Measurements from ENCODE around the gene RAB27A. TPM values are rescaled to one million over a fixed set of nuclear protein-coding genes. Genes with fewer than 3 reads are reported as not detected.
A peak's percentile ranks its signal among the peaks of the same experiment; 100 is the strongest.

Gene RAB27A
- total and polyA plus RNA-seq, 10 of the 15 experiments (the other 5 are each of a cell fraction or from before 2014, with no cell fraction given) = 13.3 to 139 (median 35.2) TPM

GRCh38 chr15:55256281-55257011 lies 33.2 kb downstream of the RAB27A start (continued):
- TF ChIP-seq PKNOX1 (IDR thresholded peaks at IDR 0.05) = no peak
- TF ChIP-seq JUNB (IDR thresholded peaks at IDR 0.05) = peak; percentile 47
- TF ChIP-seq CBX3 (IDR thresholded peaks at IDR 0.05; ENCODE audit: borderline replicate concordance, low read depth) = no peak
- no peak for TF ChIP-seq HCFC1 (IDR thresholded peaks at IDR 0.05; ENCODE audit: low read length)
- TF ChIP-seq EED (IDR thresholded peaks at IDR 0.05; ENCODE audit: low read depth) = no peak
- TF ChIP-seq CBX5 (IDR thresholded peaks at IDR 0.05; ENCODE audit: low read depth) = no peak
- TF ChIP-seq NR2C1 (IDR thresholded peaks at IDR 0.05) = peak; percentile 19
- TF ChIP-seq FOS (IDR thresholded peaks at IDR 0.05; ENCODE audit: borderline replicate concordance, extremely low read depth, insufficient read length) = no peak
- TF ChIP-seq, protein P1, sequence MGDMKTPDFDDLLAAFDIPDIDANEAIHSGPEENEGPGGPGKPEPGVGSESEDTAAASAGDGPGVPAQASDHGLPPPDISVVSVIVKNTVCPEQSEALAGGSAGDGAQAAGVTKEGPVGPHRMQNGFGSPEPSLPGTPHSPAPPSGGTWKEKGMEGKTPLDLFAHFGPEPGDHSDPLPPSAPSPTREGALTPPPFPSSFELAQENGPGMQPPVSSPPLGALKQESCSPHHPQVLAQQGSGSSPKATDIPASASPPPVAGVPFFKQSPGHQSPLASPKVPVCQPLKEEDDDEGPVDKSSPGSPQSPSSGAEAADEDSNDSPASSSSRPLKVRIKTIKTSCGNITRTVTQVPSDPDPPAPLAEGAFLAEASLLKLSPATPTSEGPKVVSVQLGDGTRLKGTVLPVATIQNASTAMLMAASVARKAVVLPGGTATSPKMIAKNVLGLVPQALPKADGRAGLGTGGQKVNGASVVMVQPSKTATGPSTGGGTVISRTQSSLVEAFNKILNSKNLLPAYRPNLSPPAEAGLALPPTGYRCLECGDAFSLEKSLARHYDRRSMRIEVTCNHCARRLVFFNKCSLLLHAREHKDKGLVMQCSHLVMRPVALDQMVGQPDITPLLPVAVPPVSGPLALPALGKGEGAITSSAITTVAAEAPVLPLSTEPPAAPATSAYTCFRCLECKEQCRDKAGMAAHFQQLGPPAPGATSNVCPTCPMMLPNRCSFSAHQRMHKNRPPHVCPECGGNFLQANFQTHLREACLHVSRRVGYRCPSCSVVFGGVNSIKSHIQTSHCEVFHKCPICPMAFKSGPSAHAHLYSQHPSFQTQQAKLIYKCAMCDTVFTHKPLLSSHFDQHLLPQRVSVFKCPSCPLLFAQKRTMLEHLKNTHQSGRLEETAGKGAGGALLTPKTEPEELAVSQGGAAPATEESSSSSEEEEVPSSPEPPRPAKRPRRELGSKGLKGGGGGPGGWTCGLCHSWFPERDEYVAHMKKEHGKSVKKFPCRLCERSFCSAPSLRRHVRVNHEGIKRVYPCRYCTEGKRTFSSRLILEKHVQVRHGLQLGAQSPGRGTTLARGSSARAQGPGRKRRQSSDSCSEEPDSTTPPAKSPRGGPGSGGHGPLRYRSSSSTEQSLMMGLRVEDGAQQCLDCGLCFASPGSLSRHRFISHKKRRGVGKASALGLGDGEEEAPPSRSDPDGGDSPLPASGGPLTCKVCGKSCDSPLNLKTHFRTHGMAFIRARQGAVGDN (IDR thresholded peaks at IDR 0.05) = no peak
- TF ChIP-seq MXI1 (IDR thresholded peaks at IDR 0.05; ENCODE audit: low read depth, low read length) = no peak
- TF ChIP-seq NFYB (IDR thresholded peaks at IDR 0.05; ENCODE audit: insufficient read depth, low read depth, low read length) = no peak
